ENCODE results near the gene RHBDD1. TPM values are rescaled to one million over a fixed set of nuclear protein-coding genes. Genes with fewer than 3 reads are reported as not detected.
A peak's percentile ranks its signal among the peaks of the same experiment; 100 is the strongest.
"Not testable (repeated sequence)": the region's sequence is repeated elsewhere in the genome, so short reads cannot be mapped to it uniquely, and the experiment has no call there.

The RHBDD1 gene
- total and polyA plus RNA-seq, 9 donors = 11.5 to 95.8 (median 49.5) TPM

DNA sequence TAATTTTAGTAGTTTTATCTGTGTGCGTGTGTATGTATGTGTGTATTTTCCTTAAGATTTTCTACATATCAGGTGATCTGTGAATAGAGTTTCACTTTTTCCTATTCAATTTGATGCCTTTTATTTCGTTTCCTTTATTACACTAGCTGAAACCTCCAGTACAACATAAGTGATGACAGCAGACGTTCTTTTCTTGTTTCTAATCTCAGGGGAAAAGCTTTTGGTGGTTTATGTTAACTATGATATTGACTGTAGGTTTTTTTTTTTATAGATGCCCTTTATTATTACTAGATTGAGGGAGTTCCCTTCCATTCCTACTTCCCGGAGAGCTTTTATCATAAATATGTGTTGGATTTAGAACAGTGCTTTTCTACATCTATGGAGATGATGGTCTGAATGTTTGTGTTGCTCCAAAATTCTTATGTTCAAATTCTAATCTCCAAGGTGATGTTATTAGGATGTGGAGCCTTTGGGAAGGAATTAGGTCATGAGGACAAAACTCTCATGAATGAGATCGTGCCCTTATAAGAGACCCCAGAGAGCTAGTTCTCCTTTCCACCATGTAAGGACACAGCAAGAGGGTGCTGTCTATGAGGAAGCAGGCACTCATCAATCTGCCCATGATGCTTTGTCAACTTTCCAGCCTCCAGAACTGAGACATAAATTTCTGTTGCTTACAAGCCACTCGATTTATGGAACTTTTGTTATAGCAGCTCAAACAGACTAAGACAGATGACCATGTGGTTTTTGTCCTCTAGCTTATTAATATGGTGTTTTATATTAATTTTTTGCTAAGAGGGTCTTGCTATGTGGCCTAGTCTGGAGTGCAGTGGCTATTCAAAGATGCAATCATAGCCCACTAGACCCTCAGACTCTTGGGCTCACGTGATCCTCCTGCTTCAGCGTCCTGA, 5.9 kb upstream of the RHBDD1 start:
- WGBS, 3 donors = 87 to 90% (median 90%) methylated on average over 8 of the region's 8 CpGs
- H3K4me3 ChIP-seq = no peak overlapping the region
- no peak for DNase-seq
- intact Hi-C loops (cut with DNase I) = loop anchor here in 3 of 4 donors (10.0 kb wide), 1 partner anchor 155 kb away; no protein-coding TSS in a partner anchor
- no peaks in the 10 kb centered on the region for H3K27me3 ChIP-seq
- H3K36me3 ChIP-seq = no peaks in the 10 kb centered on the region
- H3K27ac ChIP-seq = no peak overlapping the region
- no peaks in the 10 kb centered on the region for H3K4me1 ChIP-seq (ENCODE audit: insufficient read depth)
- no peaks in the 10 kb centered on the region for H3K9me3 ChIP-seq
- TF ChIP-seq, protein P1, sequence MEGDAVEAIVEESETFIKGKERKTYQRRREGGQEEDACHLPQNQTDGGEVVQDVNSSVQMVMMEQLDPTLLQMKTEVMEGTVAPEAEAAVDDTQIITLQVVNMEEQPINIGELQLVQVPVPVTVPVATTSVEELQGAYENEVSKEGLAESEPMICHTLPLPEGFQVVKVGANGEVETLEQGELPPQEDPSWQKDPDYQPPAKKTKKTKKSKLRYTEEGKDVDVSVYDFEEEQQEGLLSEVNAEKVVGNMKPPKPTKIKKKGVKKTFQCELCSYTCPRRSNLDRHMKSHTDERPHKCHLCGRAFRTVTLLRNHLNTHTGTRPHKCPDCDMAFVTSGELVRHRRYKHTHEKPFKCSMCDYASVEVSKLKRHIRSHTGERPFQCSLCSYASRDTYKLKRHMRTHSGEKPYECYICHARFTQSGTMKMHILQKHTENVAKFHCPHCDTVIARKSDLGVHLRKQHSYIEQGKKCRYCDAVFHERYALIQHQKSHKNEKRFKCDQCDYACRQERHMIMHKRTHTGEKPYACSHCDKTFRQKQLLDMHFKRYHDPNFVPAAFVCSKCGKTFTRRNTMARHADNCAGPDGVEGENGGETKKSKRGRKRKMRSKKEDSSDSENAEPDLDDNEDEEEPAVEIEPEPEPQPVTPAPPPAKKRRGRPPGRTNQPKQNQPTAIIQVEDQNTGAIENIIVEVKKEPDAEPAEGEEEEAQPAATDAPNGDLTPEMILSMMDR (IDR thresholded peaks at IDR 0.05) = no peak
- TF ChIP-seq EP300 (IDR thresholded peaks at IDR 0.05) (no peak), POLR2A (IDR thresholded peaks at IDR 0.05) (no peak)

DNA sequence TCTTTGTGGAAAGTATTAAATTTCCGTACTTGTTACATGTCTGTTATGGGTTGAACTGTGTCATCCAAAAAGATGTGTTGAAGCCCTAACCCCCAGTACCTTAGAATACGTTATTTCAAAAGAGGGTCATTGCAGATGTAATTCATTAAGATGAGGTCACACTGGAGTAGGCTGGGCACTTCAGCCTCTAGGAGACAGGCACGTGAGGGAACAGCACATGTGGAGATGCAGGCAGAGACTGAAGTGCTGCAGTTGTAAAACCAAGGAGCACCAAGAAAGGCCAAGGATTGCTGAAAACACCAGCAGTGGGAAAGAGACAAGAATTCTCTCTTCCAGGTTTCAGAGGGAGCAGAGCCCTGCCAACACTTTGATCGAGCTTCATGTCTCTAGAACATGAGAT, 4.6 kb upstream of the RHBDD1 start:
- no peaks in the 10 kb centered on the region for H3K36me3 ChIP-seq
- no peak overlapping the region for H3K27ac ChIP-seq
- no peaks in the 10 kb centered on the region for H3K27me3 ChIP-seq
- TF ChIP-seq, protein P1 (IDR thresholded peaks at IDR 0.05) = no peak
- TF ChIP-seq POLR2A (IDR thresholded peaks at IDR 0.05) (no peak), EP300 (IDR thresholded peaks at IDR 0.05) (no peak)
- 80 to 84% (median 83%) methylated on average over 4 of the region's 4 CpGs for WGBS, 3 donors
- intact Hi-C loops (cut with DNase I) = loop anchor here in 3 of 4 donors (10.0 kb wide), 1 partner anchor 154 kb away; no protein-coding TSS in a partner anchor
- H3K4me3 ChIP-seq = no peak overlapping the region
- H3K9me3 ChIP-seq = no peaks in the 10 kb centered on the region
- DNase-seq = no peak
- H3K4me1 ChIP-seq (ENCODE audit: insufficient read depth) = no peaks in the 10 kb centered on the region

DNA sequence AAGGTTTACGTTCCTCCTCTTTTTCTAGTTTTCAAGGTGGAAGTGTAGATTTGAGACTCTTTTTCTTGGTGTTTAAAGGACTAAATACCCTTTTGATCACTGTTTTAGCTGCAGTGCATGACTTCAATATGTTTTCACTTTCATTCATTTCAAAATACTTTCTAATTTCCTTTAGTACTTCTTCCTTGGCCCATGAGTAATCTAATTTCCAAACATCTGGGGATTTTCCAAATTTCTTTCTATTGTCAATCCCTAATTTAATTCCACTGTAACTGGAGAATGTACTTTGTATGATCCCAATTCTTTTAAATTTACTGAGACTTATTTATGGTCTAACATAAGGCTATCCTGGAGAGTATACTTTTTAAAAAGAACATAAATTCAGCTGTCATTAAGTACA, 3.8 kb upstream of the RHBDD1 start:
- no peak for DNase-seq
- TF ChIP-seq EP300 (IDR thresholded peaks at IDR 0.05) (no peak), POLR2A (IDR thresholded peaks at IDR 0.05) (no peak)
- TF ChIP-seq, protein P1 (IDR thresholded peaks at IDR 0.05) = no peak
- H3K27ac ChIP-seq = no peak overlapping the region
- no peaks in the 10 kb centered on the region for H3K36me3 ChIP-seq
- H3K9me3 ChIP-seq = no peaks in the 10 kb centered on the region
- 91 to 100% (median 95%) methylated on average over 1 of the region's 1 CpG for WGBS, 3 donors
- H3K27me3 ChIP-seq = no peaks in the 10 kb centered on the region
- H3K4me1 ChIP-seq (ENCODE audit: insufficient read depth) = no peaks in the 10 kb centered on the region
- no peak overlapping the region for H3K4me3 ChIP-seq
- intact Hi-C loops (cut with DNase I) = loop anchor here in 3 of 4 donors (10.0 kb wide), 1 partner anchor 153 kb away; no protein-coding TSS in a partner anchor

DNA sequence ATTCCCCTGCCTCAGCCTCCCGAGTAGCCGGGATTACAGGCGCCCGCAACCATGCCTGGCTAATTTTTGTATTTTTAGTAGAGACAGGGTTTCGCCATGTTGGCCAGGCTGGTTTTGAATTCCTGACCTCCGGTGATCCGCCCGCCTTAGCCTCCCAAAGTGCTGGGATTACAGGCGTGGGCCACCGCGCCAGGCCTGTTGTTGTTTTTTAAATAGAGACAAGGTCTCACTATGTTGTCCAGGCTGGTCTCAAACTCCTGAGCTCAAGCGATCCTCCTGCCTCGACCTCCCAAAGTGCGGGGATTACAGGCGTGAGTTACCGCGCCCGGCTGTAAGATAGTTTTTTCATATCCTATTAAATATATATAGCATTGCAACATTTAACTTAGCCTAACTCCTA, 974 bp upstream of the RHBDD1 start:
- not testable (repeated sequence) for H3K4me1 ChIP-seq (ENCODE audit: insufficient read depth); H3K27me3 ChIP-seq; H3K36me3 ChIP-seq; H3K27ac ChIP-seq; H3K9me3 ChIP-seq
- intact Hi-C loops (cut with DNase I) = loop anchor here in 3 of 4 donors (10.0 kb wide), 1 partner anchor 150 kb away; no protein-coding TSS in a partner anchor
- 90 to 96% (median 95%) methylated on average over 18 of the region's 18 CpGs for WGBS, 3 donors
- peak in 3 of 5 donors; percentile 20 to 40 (median 24) for DNase-seq
- H3K4me3 ChIP-seq = peak overlapping the region; percentile 85

DNA sequence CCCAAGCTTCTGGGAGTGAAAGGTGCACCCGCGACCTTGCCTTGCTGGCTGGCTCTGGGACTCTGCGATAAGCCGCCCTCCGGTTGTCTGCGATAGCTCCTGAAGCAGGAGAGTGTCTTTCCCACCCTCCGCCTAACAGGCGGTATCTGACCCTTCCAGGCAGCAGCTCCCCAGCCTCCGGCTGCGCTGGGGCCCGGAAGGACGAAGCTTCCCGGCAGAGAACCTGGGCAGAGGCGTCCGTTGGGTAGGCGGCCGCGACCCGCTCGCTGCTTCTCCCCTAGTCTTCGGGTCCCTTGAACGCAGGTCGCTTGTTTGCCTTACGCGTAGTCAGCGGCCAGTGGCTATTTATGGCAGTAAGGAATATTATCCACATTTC, 446 bp upstream of the RHBDD1 start:
- intact Hi-C loops (cut with DNase I) = loop anchor here in 3 of 4 donors (10.0 kb wide), 1 partner anchor 149 kb away; no protein-coding TSS in a partner anchor
- no peaks in the 10 kb centered on the region for H3K9me3 ChIP-seq
- no peaks in the 10 kb centered on the region for H3K4me1 ChIP-seq (ENCODE audit: insufficient read depth)
- no peaks in the 10 kb centered on the region for H3K36me3 ChIP-seq
- no peaks in the 10 kb centered on the region for H3K27me3 ChIP-seq
- H3K27ac ChIP-seq = peak overlapping the region; percentile 90 to 95
- TF ChIP-seq EP300 (IDR thresholded peaks at IDR 0.05) (no peak), POLR2A (IDR thresholded peaks at IDR 0.05) (no peak)
- TF ChIP-seq, protein P1 (IDR thresholded peaks at IDR 0.05) = no peak
- no peak for DNase-seq
- peak overlapping the region; percentile 85 for H3K4me3 ChIP-seq
- WGBS, 3 donors = 3 to 7% (median 4%) methylated on average over 26 of the region's 26 CpGs
